ENCODE measurements around the gene C9orf153. TPM values are rescaled to one million over a fixed set of nuclear protein-coding genes. Genes with fewer than 3 reads are reported as not detected.

C9orf153 gene
- total and polyA plus RNA-seq, 2 of the 4 experiments (the other 2 are of a cell fraction) = not detected

- no peak overlapping the region for H2BK15ac ChIP-seq (ENCODE audit: low read depth, low read length)
- intact Hi-C loops (cut with micrococcal nuclease) (loop anchor here (10.0 kb wide), 1 partner anchor 416 kb away; no protein-coding TSS in a partner anchor), dilution Hi-C loops (cut with HindIII; ENCODE audit: low sequenced_read_pairs, unreplicated experiment) (no loop called here), in situ Hi-C loops (cut with MboI; ENCODE audit: low sequenced_read_pairs) (no loop called here)
- H3K56ac ChIP-seq (ENCODE audit: extremely low read depth, insufficient read depth, low read length) = no peak overlapping the region
- 87% methylated on average over 5 of the region's 7 CpGs; no CpG with 5 or more reads in 1 of the 2 experiments for WGBS, 2 experiments (ENCODE audit: extremely low coverage in 2 of 2, insufficient read length in 1 of 2)
- no peak overlapping the region for H3K4me3 ChIP-seq (ENCODE audit: insufficient read depth, low read depth, low read length)
- H2AK9ac ChIP-seq (replicated peaks; ENCODE audit: low read depth, low read length, poor library complexity) = no peak overlapping the region
- no peak overlapping the region for H2BK20ac ChIP-seq (ENCODE audit: low read depth, low read length)
- no peak overlapping the region for H3K23ac ChIP-seq (ENCODE audit: low read depth, low read length)
- no peak overlapping the region for H3K4ac ChIP-seq (ENCODE audit: low read depth, low read length)
- no peaks in the 10 kb centered on the region for H3K27me3 ChIP-seq (ENCODE audit: control insufficient read depth, insufficient read depth, low read length)
- no peak for TF ChIP-seq CEBPB (IDR thresholded peaks at IDR 0.05; ENCODE audit: low read depth, low read length)
- TF ChIP-seq RAD21 (IDR thresholded peaks at IDR 0.05; ENCODE audit: low read length) = no peak
- no peak for TF ChIP-seq POLR2A (IDR thresholded peaks at IDR 0.05; ENCODE audit: low read depth, low read length)
- TF ChIP-seq BHLHE40 (IDR thresholded peaks at IDR 0.05; ENCODE audit: low read depth, low read length) = no peak
- TF ChIP-seq SMC3 (IDR thresholded peaks at IDR 0.05; ENCODE audit: low read depth, low read length) = no peak
- TF ChIP-seq NFE2L2 (IDR thresholded peaks at IDR 0.05; ENCODE audit: low read depth, low read length) = no peak
- no peak for TF ChIP-seq FOS (IDR thresholded peaks at IDR 0.05; ENCODE audit: low read depth, low read length)
- TF ChIP-seq CHD1 (IDR thresholded peaks at IDR 0.05; ENCODE audit: low read depth, low read length) = no peak
- TF ChIP-seq CTCF (conservative IDR thresholded peaks at IDR 0.05; ENCODE audit: low read depth, low read length) = no peak
- TF ChIP-seq RFX5 (IDR thresholded peaks at IDR 0.05; ENCODE audit: low read depth, low read length) = no peak
- no peak for TF ChIP-seq ELK1 (IDR thresholded peaks at IDR 0.05; ENCODE audit: borderline replicate concordance, low read depth, low read length)
- H3K4me1 ChIP-seq (ENCODE audit: control insufficient read depth, insufficient read depth, low read length) = no peaks in the 10 kb centered on the region; the same call in 1 of the 2 replicates
- ChIA-PET CTCF (interaction anchor here (1.4 kb wide), 1 partner anchor 37 kb away, joined by 3 read pairs; no protein-coding TSS in a partner anchor), POLR2A (ENCODE audit: unreplicated experiment) (no interaction called here)
- H2BK120ac ChIP-seq (ENCODE audit: low read depth, low read length) = no peak overlapping the region
- ATAC-seq (ENCODE audit: low read depth) = no peak
- no peak overlapping the region for H3K9ac ChIP-seq (ENCODE audit: low read depth, low read length)
- H3K4me2 ChIP-seq (ENCODE audit: low read depth, low read length) = no peak overlapping the region
- BruUV-seq (replicated peaks) = no TSS peak
- no peak overlapping the region for H3K27ac ChIP-seq (ENCODE audit: insufficient read depth, low read length)
- H4K20me1 ChIP-seq (ENCODE audit: insufficient read depth, low read length) = no peaks in the 10 kb centered on the region
- H3K9me3 ChIP-seq (ENCODE audit: control insufficient read depth, insufficient read depth, low read length) = no peaks in the 10 kb centered on the region
- H2AFZ ChIP-seq (replicated peaks; ENCODE audit: low read length, poor library complexity) = no peak overlapping the region
- H3K79me1 ChIP-seq (ENCODE audit: low read depth in 1 of 2, low read length in 2 of 2) = no peaks in the 10 kb centered on the region
- no peak overlapping the region for H2BK5ac ChIP-seq (ENCODE audit: low read depth, low read length, poor library complexity, severe bottlenecking)
- no peak overlapping the region for H3K14ac ChIP-seq (replicated peaks; ENCODE audit: low read depth, low read length)
- H4K8ac ChIP-seq (ENCODE audit: low read depth in 2 of 2, low read length in 2 of 2) = no peak overlapping the region
- no peaks in the 10 kb centered on the region for H3K9me1 ChIP-seq (ENCODE audit: insufficient read depth, low read length)
- H3K18ac ChIP-seq (ENCODE audit: low read depth, low read length) = no peak overlapping the region
- H4K5ac ChIP-seq (ENCODE audit: low read depth, low read length) = no peak overlapping the region
- no peaks in the 10 kb centered on the region for H3K36me3 ChIP-seq (ENCODE audit: control insufficient read depth, insufficient read depth, low read length)
- no peak overlapping the region for H2AK5ac ChIP-seq (ENCODE audit: low read depth, low read length)
- DNase-seq = peak; percentile 11
- H4K91ac ChIP-seq (ENCODE audit: insufficient read depth, low read depth, low read length) = no peak overlapping the region
These were observed 18.2 kb downstream of the C9orf153 start for GRCh38 chr9:86241216-86241615.

Measured in IMR-90 (cell line).